ENCODE data around the gene CD82.

DNA sequence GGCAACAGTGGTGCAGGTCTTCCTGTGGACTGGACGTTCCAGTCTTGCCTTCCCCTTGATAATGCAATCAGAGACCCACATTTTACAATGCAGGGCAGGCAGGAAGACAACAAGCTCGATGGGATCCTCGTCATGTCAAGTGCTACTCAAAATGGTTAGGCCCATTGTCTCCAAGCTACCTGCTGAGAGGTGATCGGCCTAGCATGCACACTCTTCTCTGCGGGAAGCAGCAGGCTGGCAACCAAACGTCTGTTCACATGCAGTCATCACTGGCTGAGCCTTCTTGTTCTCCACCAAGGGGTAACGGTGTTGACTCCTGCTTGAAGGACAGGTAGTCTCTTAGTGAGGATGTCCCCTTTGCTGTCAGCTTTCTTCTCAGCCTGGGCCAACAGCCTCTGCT lies 25.5 kb upstream of the CD82 start:
- TF ChIP-seq, protein P1, sequence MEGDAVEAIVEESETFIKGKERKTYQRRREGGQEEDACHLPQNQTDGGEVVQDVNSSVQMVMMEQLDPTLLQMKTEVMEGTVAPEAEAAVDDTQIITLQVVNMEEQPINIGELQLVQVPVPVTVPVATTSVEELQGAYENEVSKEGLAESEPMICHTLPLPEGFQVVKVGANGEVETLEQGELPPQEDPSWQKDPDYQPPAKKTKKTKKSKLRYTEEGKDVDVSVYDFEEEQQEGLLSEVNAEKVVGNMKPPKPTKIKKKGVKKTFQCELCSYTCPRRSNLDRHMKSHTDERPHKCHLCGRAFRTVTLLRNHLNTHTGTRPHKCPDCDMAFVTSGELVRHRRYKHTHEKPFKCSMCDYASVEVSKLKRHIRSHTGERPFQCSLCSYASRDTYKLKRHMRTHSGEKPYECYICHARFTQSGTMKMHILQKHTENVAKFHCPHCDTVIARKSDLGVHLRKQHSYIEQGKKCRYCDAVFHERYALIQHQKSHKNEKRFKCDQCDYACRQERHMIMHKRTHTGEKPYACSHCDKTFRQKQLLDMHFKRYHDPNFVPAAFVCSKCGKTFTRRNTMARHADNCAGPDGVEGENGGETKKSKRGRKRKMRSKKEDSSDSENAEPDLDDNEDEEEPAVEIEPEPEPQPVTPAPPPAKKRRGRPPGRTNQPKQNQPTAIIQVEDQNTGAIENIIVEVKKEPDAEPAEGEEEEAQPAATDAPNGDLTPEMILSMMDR (IDR thresholded peaks at IDR 0.05): no peak
- no peak for TF ChIP-seq POLR2A (IDR thresholded peaks at IDR 0.05)

All from right lobe of liver (tissue), 4 donors.